Activated T-helper 1 cell treated with anti-CD3 and anti-CD28 coated beads, Interleukin-12 subunit alpha, Interleukin-12 subunit beta, Interleukin-2, Interleukin-4 antibody, amounts not matched to agents 30 ng/mL and 10 ng/mL and 1 ng/mL, durations not matched to agents 14 hours and 24 hours and 36 hours (primary cell): ENCODE measurements around the gene PCSK6. TPM values are rescaled to one million over a fixed set of nuclear protein-coding genes. Genes with fewer than 3 reads are reported as not detected.
A peak's percentile ranks its signal among the peaks of the same experiment; 100 is the strongest.
"Not testable (repeated sequence)": the region's sequence is repeated elsewhere in the genome, so short reads cannot be mapped to it uniquely, and the experiment has no call there.

ENCODE experiments used
- DNase-seq: peaks from one replicate; pipeline ENCODE4 v3.0.0; 2021; ENCODE audit warnings: low spot score
- H3K27ac Mint-ChIP-seq: one replicate; pipeline ENCODE4 v1.8.0; 2021; ENCODE audit warnings: mild to moderate bottlenecking, mixed read lengths
- H3K27me3 Mint-ChIP-seq: one replicate; pipeline ENCODE4 v1.8.0; 2022; ENCODE audit warnings: mild to moderate bottlenecking, moderate library complexity, mixed read lengths; ENCODE audit not compliant: insufficient read depth
- H3K36me3 Mint-ChIP-seq: one replicate; pipeline ENCODE4 v1.8.0; 2021; ENCODE audit warnings: low read depth, mixed read lengths
- H3K4me1 Mint-ChIP-seq: one replicate; pipeline ENCODE4 v1.8.0; 2021; ENCODE audit warnings: low read depth, mixed read lengths
- H3K4me3 Mint-ChIP-seq: one replicate; pipeline ENCODE4 v1.8.0; 2021; ENCODE audit warnings: mild to moderate bottlenecking, moderate library complexity, mixed read lengths
- H3K9me3 Mint-ChIP-seq: one replicate; pipeline ENCODE4 v1.8.0; 2021; ENCODE audit warnings: mixed read lengths
- intact Hi-C: fragments of 100-400 bp; cut with micrococcal nuclease; formaldehyde crosslinking; loops from one replicate; pipeline ENCODE4 v1.15.1; 2024
- total RNA-seq: library from RNA; stranded (reverse); gene quantifications from 2 replicates; pipeline ENCODE4 v1.2.3, GENCODE V29; 2022

Gene PCSK6
- total RNA-seq, 1 donor from 2014 or later = 3.0 TPM

GRCh38 chr15:101466188-101466587 is 23.3 kb downstream of the PCSK6 start:
- Mint-ChIP-seq H3K36me3 (peaks cover 2% of the 10 kb centered on the region), H3K4me3 (no peak overlapping the region), H3K4me1 (peaks cover 14% of the 10 kb centered on the region), H3K9me3 (peaks cover 12% of the 10 kb centered on the region), H3K27ac (no peak overlapping the region), H3K27me3 (peaks cover 5% of the 10 kb centered on the region)
- no peak for DNase-seq
- intact Hi-C loops = no loop called here

- H3K27me3 Mint-ChIP-seq = peaks cover 4% of the 10 kb centered on the region
- H3K27ac Mint-ChIP-seq = no peak overlapping the region
- peaks cover 12% of the 10 kb centered on the region for H3K9me3 Mint-ChIP-seq
- H3K4me1 Mint-ChIP-seq = peaks cover 25% of the 10 kb centered on the region
- intact Hi-C loops = loop anchor here (5.0 kb wide), 1 partner anchor 177 kb away; no protein-coding TSS in a partner anchor
- H3K4me3 Mint-ChIP-seq = no peak overlapping the region
- H3K36me3 Mint-ChIP-seq = peaks cover 2% of the 10 kb centered on the region
- no peak for DNase-seq
These were observed 24.4 kb downstream of the PCSK6 start for GRCh38 chr15:101464999-101465669.

DNA sequence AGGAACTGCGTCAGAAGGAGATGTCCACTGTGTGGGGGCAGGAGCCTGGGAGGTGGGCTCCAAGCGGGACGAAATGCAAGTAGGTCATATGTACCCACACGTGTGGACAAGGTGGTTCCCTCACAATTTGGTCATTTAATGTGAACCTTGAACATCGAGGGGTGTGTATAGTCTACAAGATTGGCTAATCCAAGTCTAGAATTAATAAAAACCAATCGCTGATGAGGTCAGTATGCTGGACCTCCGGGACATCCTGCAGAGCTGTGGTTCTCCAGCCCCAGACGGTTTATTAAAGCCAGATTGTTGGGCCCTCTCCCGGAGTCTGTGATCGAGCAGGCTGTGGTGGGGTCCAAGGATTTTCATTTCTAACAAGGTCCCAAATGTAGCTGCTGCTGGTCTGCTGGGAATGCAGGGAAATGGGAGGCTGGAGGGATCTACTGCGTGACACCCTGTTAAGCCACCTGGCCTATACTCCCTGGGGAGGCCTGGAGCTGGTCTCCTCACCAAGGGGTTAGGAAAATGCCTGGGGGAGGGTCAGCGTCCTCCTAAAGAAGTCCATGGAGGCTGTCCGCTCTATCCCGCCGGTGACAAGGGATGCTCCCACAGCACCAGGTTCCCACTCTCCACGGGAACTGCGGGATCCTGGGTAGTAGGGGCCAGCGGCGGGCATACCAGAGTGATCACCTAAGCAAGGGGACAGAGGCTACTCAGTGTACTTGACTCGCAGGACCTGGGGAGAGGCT is 25.1 kb downstream of the PCSK6 start:
- Mint-ChIP-seq H3K36me3 (peaks cover 2% of the 10 kb centered on the region), H3K9me3 (peaks cover 12% of the 10 kb centered on the region), H3K27ac (no peak overlapping the region), H3K4me3 (no peak overlapping the region), H3K27me3 (peaks cover 4% of the 10 kb centered on the region), H3K4me1 (peaks cover 29% of the 10 kb centered on the region)
- intact Hi-C loops = loop anchor here (5.0 kb wide), 1 partner anchor 178 kb away; no protein-coding TSS in a partner anchor
- DNase-seq = no peak

DNA sequence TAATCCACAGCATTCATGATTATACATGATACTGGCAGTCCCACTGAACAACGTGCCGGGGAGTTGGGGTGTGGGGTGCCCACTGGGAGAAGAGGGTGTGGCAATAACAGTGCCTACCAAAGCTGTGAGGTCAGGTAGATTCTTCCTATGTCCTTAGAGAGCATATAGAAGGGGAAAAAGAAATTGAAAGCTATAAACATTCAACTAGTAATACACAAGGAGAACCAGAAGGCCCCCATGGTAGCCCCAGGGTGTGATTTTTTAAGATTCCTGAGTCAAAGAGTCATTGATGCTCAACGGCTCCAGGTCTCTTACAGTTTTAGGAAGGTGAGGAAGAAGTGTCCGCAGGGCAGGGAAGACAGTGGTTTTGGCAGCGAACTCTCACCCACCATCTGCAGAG is 25.8 kb downstream of the PCSK6 start:
- H3K4me1 Mint-ChIP-seq = peaks cover 29% of the 10 kb centered on the region
- intact Hi-C loops = loop anchor here (5.0 kb wide), 1 partner anchor 179 kb away; no protein-coding TSS in a partner anchor

GRCh38 chr15:101463270-101463669 is 26.2 kb downstream of the PCSK6 start:
- peaks cover 12% of the 10 kb centered on the region for H3K9me3 Mint-ChIP-seq
- no peak overlapping the region for H3K27ac Mint-ChIP-seq
- peaks cover 29% of the 10 kb centered on the region for H3K4me1 Mint-ChIP-seq
- peaks cover 6% of the 10 kb centered on the region for H3K27me3 Mint-ChIP-seq
- peaks cover 2% of the 10 kb centered on the region for H3K36me3 Mint-ChIP-seq
- intact Hi-C loops = loop anchor here (5.0 kb wide), 1 partner anchor 179 kb away; no protein-coding TSS in a partner anchor
- no peak overlapping the region for H3K4me3 Mint-ChIP-seq
- DNase-seq = no peak

More for the DNA sequence above, 25.8 kb downstream of the PCSK6 start:
- not testable (repeated sequence) for H3K36me3 Mint-ChIP-seq, H3K27ac Mint-ChIP-seq, DNase-seq, H3K27me3 Mint-ChIP-seq, H3K4me3 Mint-ChIP-seq
- H3K9me3 Mint-ChIP-seq = peaks cover 12% of the 10 kb centered on the region

GRCh38 chr15:101461097-101461496 is 28.4 kb downstream of the PCSK6 start:
- intact Hi-C loops = loop anchor here (1.0 to 5.0 kb wide), 3 partner anchors 41 to 181 kb away; no protein-coding TSS in a partner anchor
- H3K27me3 Mint-ChIP-seq = peaks cover 2% of the 10 kb centered on the region

GRCh38 chr15:101459579-101460300 is 29.8 kb downstream of the PCSK6 start:
- H3K27ac Mint-ChIP-seq = peak overlapping the region; percentile 75
- H3K4me3 Mint-ChIP-seq = no peak overlapping the region

More at GRCh38 chr15:101461097-101461496, 28.4 kb downstream of the PCSK6 start:
- H3K9me3 Mint-ChIP-seq = peaks cover 10% of the 10 kb centered on the region
- peak overlapping the region; percentile 75 for H3K27ac Mint-ChIP-seq
- no peak overlapping the region for H3K4me3 Mint-ChIP-seq
- H3K36me3 Mint-ChIP-seq = peaks cover 2% of the 10 kb centered on the region
- H3K4me1 Mint-ChIP-seq = peaks cover 32% of the 10 kb centered on the region
- no peak for DNase-seq

DNA sequence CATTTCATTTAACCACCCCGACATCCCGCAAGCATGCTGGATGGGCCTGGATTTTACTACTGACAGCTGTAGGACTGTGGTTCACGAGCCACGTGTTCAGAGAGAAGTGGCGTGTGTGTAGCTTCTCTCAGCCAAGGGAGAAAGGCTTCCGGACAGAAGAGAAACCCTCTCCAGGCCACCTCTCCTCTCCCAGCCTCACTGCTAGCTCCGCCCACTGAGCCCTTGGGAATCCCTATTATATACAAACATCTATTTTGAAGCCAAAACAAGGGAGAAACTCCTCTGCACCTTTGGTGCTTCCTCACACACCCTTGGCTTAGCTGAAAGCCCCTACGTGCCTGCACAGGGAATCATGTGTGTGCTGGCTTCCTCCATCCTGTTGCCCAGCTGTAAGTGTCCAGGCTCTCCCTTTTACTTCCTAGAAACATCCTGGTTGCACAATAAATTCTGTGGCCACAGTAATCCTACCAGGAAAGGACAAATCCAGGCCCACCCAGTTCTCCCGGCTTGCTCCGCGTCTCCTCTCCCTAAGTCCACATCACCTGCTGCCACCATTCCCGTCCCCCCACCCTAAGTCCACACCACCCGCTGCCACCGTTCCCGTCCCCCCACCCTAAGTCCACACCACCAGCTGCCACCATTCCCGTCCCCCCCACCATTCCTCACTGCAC is 30.5 kb downstream of the PCSK6 start:
- Mint-ChIP-seq H3K9me3 (no peaks in the 10 kb centered on the region), H3K27ac (peak overlapping the region; percentile 27), H3K4me3 (no peak overlapping the region), H3K36me3 (no peaks in the 10 kb centered on the region), H3K27me3 (peaks cover 2% of the 10 kb centered on the region), H3K4me1 (peaks cover 44% of the 10 kb centered on the region)
- no peak for DNase-seq
- intact Hi-C loops = no loop called here

More at GRCh38 chr15:101459579-101460300, 29.8 kb downstream of the PCSK6 start:
- intact Hi-C loops = loop anchor here (5.0 kb wide), 1 partner anchor 183 kb away; no protein-coding TSS in a partner anchor
- no peaks in the 10 kb centered on the region for H3K36me3 Mint-ChIP-seq
- DNase-seq = no peak
- peaks cover 44% of the 10 kb centered on the region for H3K4me1 Mint-ChIP-seq
- no peaks in the 10 kb centered on the region for H3K9me3 Mint-ChIP-seq
- H3K27me3 Mint-ChIP-seq = peaks cover 2% of the 10 kb centered on the region

DNA sequence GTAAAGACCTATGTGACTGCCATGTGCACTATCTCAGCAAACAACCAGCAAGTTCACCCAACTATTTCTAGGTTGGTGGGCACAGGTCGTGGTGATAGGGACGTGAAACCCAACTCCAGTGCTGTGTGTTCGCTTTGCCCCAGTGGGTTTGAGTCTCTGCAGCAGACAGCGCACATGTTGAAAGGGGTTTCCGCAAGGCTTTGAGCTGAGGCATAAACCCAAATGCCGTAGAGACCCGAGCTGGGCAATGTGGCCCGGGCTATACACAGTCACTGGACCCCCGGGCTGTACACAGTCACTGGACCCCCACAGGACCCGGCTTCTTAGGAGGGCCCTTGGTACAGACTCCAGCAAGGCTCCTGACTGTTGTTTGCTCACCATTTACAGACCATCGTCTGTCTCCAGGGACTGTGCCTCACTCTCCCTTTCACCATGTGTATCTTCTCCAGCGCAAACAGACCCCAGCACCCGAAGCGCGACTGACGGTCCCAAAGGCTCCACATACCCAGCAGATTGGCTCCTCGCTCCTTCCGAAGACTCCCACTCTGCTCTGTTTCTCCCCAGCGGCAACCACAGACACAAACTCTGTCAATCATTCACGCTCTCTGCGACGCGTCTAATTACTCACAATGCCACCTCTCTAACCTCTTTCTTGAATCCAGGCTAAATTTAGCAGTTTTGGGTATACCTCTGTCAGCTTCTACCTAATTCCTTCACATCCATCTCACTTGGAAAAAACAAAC is 31.2 kb downstream of the PCSK6 start:
- DNase-seq = no peak
- Mint-ChIP-seq H3K4me1 (peaks cover 44% of the 10 kb centered on the region), H3K9me3 (no peaks in the 10 kb centered on the region), H3K27me3 (peaks cover 5% of the 10 kb centered on the region), H3K36me3 (no peaks in the 10 kb centered on the region), H3K27ac (peak overlapping the region; percentile 10), H3K4me3 (no peak overlapping the region)
- intact Hi-C loops = no loop called here

GRCh38 chr15:101457696-101458095 is 31.8 kb downstream of the PCSK6 start:
- no peaks in the 10 kb centered on the region for H3K9me3 Mint-ChIP-seq
- H3K4me3 Mint-ChIP-seq = no peak overlapping the region
- peaks cover 44% of the 10 kb centered on the region for H3K4me1 Mint-ChIP-seq
- H3K27me3 Mint-ChIP-seq = peaks cover 5% of the 10 kb centered on the region
- intact Hi-C loops = no loop called here
- peak overlapping the region; percentile 16 for H3K27ac Mint-ChIP-seq
- H3K36me3 Mint-ChIP-seq = no peaks in the 10 kb centered on the region
- DNase-seq = no peak

GRCh38 chr15:101456057-101456739 is 33.3 kb downstream of the PCSK6 start:
- intact Hi-C loops = no loop called here
- Mint-ChIP-seq H3K36me3 (no peaks in the 10 kb centered on the region), H3K27ac (no peak overlapping the region), H3K4me3 (no peak overlapping the region), H3K9me3 (no peaks in the 10 kb centered on the region), H3K27me3 (peaks cover 5% of the 10 kb centered on the region), H3K4me1 (peaks cover 30% of the 10 kb centered on the region)
- DNase-seq = no peak
